CD4-positive, alpha-beta T cell (primary cell): ENCODE data around the gene GIMAP1. TPM values are rescaled to one million over a fixed set of nuclear protein-coding genes. Genes with fewer than 3 reads are reported as not detected.

ENCODE experiments used
- ATAC-seq: fragments of 200-7000 bp; cut with Tn5 transposase; one replicate; pipeline ENCODE4 v1.10.0; 2022; ENCODE audit warnings: mild to moderate bottlenecking; ENCODE audit not compliant: poor library complexity
- CTCF ChIA-PET: fragments of 350-600 bp; sonication (Branson Sonifier 250); formaldehyde crosslinking; loops from one replicate; lab custom pipeline; 2021; ENCODE audit warnings: antibody characterized with exemption, inconsistent platforms; lab: Charles Lee
- POLR2A ChIA-PET: fragments of 350-600 bp; sonication (Branson Sonifier 250); formaldehyde crosslinking; loops from one replicate; lab custom pipeline; 2021; ENCODE audit warnings: antibody characterized with exemption, inconsistent platforms; lab: Charles Lee
- DNase-seq, 14 experiments: peaks; one replicate each; pipeline ENCODE4 v3.0.0-alpha.2; 2013 to 2020; ENCODE audit warnings: mixed read lengths in 2 of 14
- H3K27ac ChIP-seq, 2 donors: one replicate each; pipeline versions ENCODE4 v1.5.1 to v1.7.0; 2013; ENCODE audit warnings: low read length in 2 of 2, low read depth in 1 of 2, mild to moderate bottlenecking in 1 of 2
- H3K27me3 ChIP-seq, 2 experiments: 1 replicate in 1 of 2; 2 replicates in 1 of 2; pipeline versions ENCODE4 v1.6.1 to v1.7.0; 2013; ENCODE audit warnings: low read length in 2 of 2, control low read depth in 1 of 2, mild to moderate bottlenecking in 1 of 2, moderate library complexity in 1 of 2; ENCODE audit not compliant: insufficient read depth in 2 of 2, control insufficient read depth in 1 of 2
- H3K36me3 ChIP-seq: one replicate; pipeline ENCODE4 v1.6.1; 2013; ENCODE audit warnings: low read length, control low read depth; ENCODE audit not compliant: insufficient read depth
- H3K4me1 ChIP-seq: one replicate; pipeline ENCODE4 v1.6.1; 2013; ENCODE audit warnings: low read length, control low read depth; ENCODE audit not compliant: insufficient read depth
- H3K4me3 ChIP-seq: one replicate; pipeline ENCODE4 v1.5.1; 2013; ENCODE audit warnings: mild to moderate bottlenecking, low read length, moderate library complexity
- H3K9me3 ChIP-seq, 2 experiments: 1 replicate in 1 of 2; 2 replicates in 1 of 2; pipeline versions ENCODE4 v1.6.1 to v1.7.0; 2013; ENCODE audit warnings: low read length in 2 of 2, mild to moderate bottlenecking in 2 of 2, control low read depth in 1 of 2, moderate library complexity in 1 of 2; ENCODE audit not compliant: control insufficient read depth in 1 of 2, insufficient read depth in 1 of 2
- H3K27ac Mint-ChIP-seq: one replicate; pipeline ENCODE4 v1.8.0; 2020; ENCODE audit warnings: mixed read lengths
- H3K27me3 Mint-ChIP-seq: one replicate; pipeline ENCODE4 v1.8.0; 2021; ENCODE audit warnings: mixed read lengths
- H3K36me3 Mint-ChIP-seq: one replicate; pipeline ENCODE4 v1.8.0; 2021; ENCODE audit warnings: low read depth, mixed read lengths
- H3K4me1 Mint-ChIP-seq: one replicate; pipeline ENCODE4 v1.8.0; 2021; ENCODE audit warnings: low read depth, mixed read lengths
- H3K4me3 Mint-ChIP-seq: one replicate; pipeline ENCODE4 v1.8.0; 2020; ENCODE audit warnings: mild to moderate bottlenecking, mixed read lengths
- H3K9me3 Mint-ChIP-seq: one replicate; pipeline ENCODE4 v1.8.0; 2020; ENCODE audit warnings: mixed read lengths
- intact Hi-C, 2 experiments: fragments of 100-400 bp; cut with DNase I in 1 of 2; cut with micrococcal nuclease in 1 of 2; formaldehyde crosslinking; loops; one replicate each; pipeline versions ENCODE4 v1.15.1 to v1.9.0; 2023 to 2025; cut with DNase I, micrococcal nuclease
- total RNA-seq, 174 experiments: library from RNA in 2 of 174; stranded (reverse) in 2 of 174; gene quantifications; one replicate each; pipeline ENCODE4 v1.2.3 and lab custom pipeline; 2021 to 2026
- TF ChIP-seq, protein P1 (sequence below): fragments of 200-600 bp; IDR thresholded peaks from one replicate; pipeline ENCODE4 v1.8.0; 2022; ENCODE audit warnings: antibody characterized with exemption, mild to moderate bottlenecking

The GIMAP1 gene
- total RNA-seq, 2 experiments from 2014 or later: 8.0 to 8.1 TPM

DNA sequence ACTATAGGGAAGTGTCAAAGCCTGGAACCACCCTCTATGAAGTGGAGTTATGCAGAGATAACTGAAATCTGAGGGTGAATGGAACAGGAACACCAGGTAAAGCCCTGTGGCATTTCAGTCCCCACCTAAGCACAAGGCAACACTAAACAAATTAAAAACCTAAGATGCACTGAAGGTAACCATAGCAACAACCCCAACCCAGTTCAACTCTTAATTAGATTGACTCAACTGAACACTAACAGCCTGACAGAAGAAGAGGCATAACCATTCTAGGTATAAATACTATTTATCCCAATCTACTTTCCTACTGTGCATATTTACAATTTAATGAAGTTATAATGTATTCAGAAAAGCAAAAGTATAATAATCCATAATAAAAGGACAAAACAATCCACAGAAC, 11.6 kb downstream of the GIMAP1 start:
- H3K4me3 ChIP-seq: no peak overlapping the region
- peaks cover 71% of the 10 kb centered on the region for H3K36me3 Mint-ChIP-seq
- H3K27ac Mint-ChIP-seq: peak overlapping the region; percentile 54
- POLR2A ChIA-PET: interaction anchor here (0.7 to 6.6 kb wide), 7 partner anchors 10 to 275 kb away, joined by 3 to 58 read pairs (median 3); partner anchors contain the start of gene GIMAP1
- no peak for ATAC-seq
- DNase-seq: no peak
- TF ChIP-seq, protein P1, sequence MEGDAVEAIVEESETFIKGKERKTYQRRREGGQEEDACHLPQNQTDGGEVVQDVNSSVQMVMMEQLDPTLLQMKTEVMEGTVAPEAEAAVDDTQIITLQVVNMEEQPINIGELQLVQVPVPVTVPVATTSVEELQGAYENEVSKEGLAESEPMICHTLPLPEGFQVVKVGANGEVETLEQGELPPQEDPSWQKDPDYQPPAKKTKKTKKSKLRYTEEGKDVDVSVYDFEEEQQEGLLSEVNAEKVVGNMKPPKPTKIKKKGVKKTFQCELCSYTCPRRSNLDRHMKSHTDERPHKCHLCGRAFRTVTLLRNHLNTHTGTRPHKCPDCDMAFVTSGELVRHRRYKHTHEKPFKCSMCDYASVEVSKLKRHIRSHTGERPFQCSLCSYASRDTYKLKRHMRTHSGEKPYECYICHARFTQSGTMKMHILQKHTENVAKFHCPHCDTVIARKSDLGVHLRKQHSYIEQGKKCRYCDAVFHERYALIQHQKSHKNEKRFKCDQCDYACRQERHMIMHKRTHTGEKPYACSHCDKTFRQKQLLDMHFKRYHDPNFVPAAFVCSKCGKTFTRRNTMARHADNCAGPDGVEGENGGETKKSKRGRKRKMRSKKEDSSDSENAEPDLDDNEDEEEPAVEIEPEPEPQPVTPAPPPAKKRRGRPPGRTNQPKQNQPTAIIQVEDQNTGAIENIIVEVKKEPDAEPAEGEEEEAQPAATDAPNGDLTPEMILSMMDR: no peak
- H3K27me3 ChIP-seq: no peaks in the 10 kb centered on the region
- H3K9me3 Mint-ChIP-seq: peaks cover 35% of the 10 kb centered on the region
- no peaks in the 10 kb centered on the region for H3K27me3 Mint-ChIP-seq
- peaks cover 19% of the 10 kb centered on the region for H3K36me3 ChIP-seq
- CTCF ChIA-PET: no interaction called here
- H3K4me3 Mint-ChIP-seq: no peak overlapping the region
- intact Hi-C loops: no loop called here
- H3K27ac ChIP-seq: no peak overlapping the region
- peaks cover 77% of the 10 kb centered on the region for H3K4me1 Mint-ChIP-seq
- H3K9me3 ChIP-seq: peaks cover 22 to 46% of the 10 kb centered on the region in 2 experiments
- peaks cover 21% of the 10 kb centered on the region for H3K4me1 ChIP-seq

DNA sequence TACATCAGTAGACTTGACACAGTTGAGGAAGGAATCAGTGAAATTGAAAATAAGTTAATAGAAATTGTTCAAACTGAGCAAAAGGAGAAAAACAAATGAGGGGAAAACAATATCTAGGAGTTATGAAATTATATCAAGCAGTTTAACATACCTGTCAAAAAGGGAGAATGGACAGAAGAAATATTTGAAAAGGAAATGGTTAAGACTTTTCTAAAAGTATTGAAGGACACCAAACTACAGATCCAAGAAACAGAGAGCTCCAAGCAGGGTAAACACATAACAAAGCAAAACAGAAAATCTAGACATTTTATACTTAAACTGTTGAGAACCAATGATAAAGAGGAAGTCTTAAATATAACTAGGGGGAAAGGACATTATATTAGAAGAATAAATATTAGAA, 12.2 kb downstream of the GIMAP1 start:
- ATAC-seq: no peak
- Histone ChIP-seq H3K9me3 (peaks cover 22 to 40% of the 10 kb centered on the region in 2 experiments), H3K27me3 (no peaks in the 10 kb centered on the region), H3K27ac (no peak overlapping the region), H3K4me3 (no peak overlapping the region), H3K36me3 (peaks cover 13% of the 10 kb centered on the region), H3K4me1 (peaks cover 27% of the 10 kb centered on the region)
- Mint-ChIP-seq H3K36me3 (peaks cover 65% of the 10 kb centered on the region), H3K27me3 (no peaks in the 10 kb centered on the region), H3K9me3 (peaks cover 32% of the 10 kb centered on the region), H3K4me1 (peaks cover 77% of the 10 kb centered on the region), H3K4me3 (no peak overlapping the region), H3K27ac (peak overlapping the region; percentile 54)
- intact Hi-C loops: no loop called here
- TF ChIP-seq, protein P1: no peak
- ChIA-PET POLR2A (interaction anchor here (0.7 to 6.6 kb wide), 5 partner anchors 9 to 214 kb away, joined by 3 to 58 read pairs (median 3); partner anchors contain the start of gene GIMAP1), CTCF (interaction anchor here (1.2 to 1.3 kb wide), 2 partner anchors 42 to 280 kb away, joined by 4 read pairs; no protein-coding TSS in a partner anchor)
- no peak for DNase-seq

DNA sequence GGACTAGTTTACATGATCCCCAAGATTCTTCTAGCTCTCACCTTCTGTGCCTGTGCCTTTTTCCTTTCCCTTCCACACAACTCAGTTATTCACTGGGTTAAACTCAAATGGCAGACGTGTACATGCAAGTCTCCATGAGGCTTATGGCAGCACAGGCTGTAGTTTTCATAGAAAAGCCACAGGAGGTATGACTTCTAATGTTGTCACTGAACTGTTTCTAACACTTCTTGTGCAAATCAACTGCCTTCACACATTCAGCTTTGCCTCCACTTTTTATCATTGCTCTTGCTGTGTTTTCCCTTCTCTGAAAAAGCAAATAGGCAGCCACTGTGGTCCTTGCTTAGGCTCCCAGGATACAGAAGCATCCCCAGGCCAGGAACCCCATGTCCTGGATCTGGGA, 15.5 kb downstream of the GIMAP1 start:
- Mint-ChIP-seq H3K27ac (peak overlapping the region; percentile 87), H3K36me3 (peaks cover 36% of the 10 kb centered on the region), H3K4me3 (peak overlapping the region; percentile 42), H3K27me3 (no peaks in the 10 kb centered on the region), H3K9me3 (peaks cover 16% of the 10 kb centered on the region), H3K4me1 (peaks cover 89% of the 10 kb centered on the region)
- ChIA-PET POLR2A (interaction anchor here (0.6 to 6.6 kb wide), 13 partner anchors 9 to 280 kb away, joined by 3 to 58 read pairs (median 4); partner anchors contain the start of genes GIMAP1 and GIMAP7), CTCF (interaction anchor here (1.2 to 4.5 kb wide), 7 partner anchors 8 to 283 kb away, joined by 3 to 27 read pairs (median 4); partner anchors contain the start of gene GIMAP1)
- no peaks in the 10 kb centered on the region for H3K27me3 ChIP-seq
- H3K27ac ChIP-seq: peak overlapping the region; percentile 56 to 60
- intact Hi-C loops: no loop called here
- TF ChIP-seq, protein P1: no peak
- H3K4me1 ChIP-seq: peaks cover 58% of the 10 kb centered on the region
- H3K4me3 ChIP-seq: no peak overlapping the region
- ATAC-seq (peak; percentile 32), DNase-seq (peak in 2 of 14 experiments; percentile 47 to 51)
- H3K9me3 ChIP-seq: peaks cover 5 to 20% of the 10 kb centered on the region in 2 experiments
- no peaks in the 10 kb centered on the region for H3K36me3 ChIP-seq
